NCI-H1048 (cell line): ENCODE results near the gene PFN2.
"Not testable (repeated sequence)": the region's sequence is repeated elsewhere in the genome, so short reads cannot be mapped to it uniquely, and the experiment has no call there.

Source experiments
- DNase-seq: peaks from one replicate; lab custom pipeline; 2025; lab: John Stamatoyannopoulos, UW

Gene PFN2

GRCh38 chr3:149970716-149971402 is at the start of gene PFN2:
TSS of gene PFN2 (minus strand) at chr3:149970895. CDS start at chr3:149970856, 39 bp downstream.
- no peak for DNase-seq

- no peak for DNase-seq
Measured at GRCh38 chr3:150015901-150016300, 45.2 kb upstream of the PFN2 start.

GRCh38 chr3:150014782-150015181 is 44.1 kb upstream of the PFN2 start:
- no peak for DNase-seq

GRCh38 chr3:150013801-150014200 is 43.1 kb upstream of the PFN2 start:
- no peak for DNase-seq

- DNase-seq: no peak
Measured at GRCh38 chr3:150006794-150007193, 36.1 kb upstream of the PFN2 start.

- DNase-seq: no peak
Measured at GRCh38 chr3:150005243-150006112, 34.8 kb upstream of the PFN2 start.

- DNase-seq: no peak
Measured at GRCh38 chr3:150000641-150001040, 29.9 kb upstream of the PFN2 start.

GRCh38 chr3:149999421-149999820 is 28.7 kb upstream of the PFN2 start:
- DNase-seq: no peak

- no peak for DNase-seq
Measured at GRCh38 chr3:149998946-149999345, 28.3 kb upstream of the PFN2 start.

GRCh38 chr3:149992416-149993058 is 21.8 kb upstream of the PFN2 start:
- DNase-seq: no peak

- DNase-seq: no peak
Measured at GRCh38 chr3:149990423-149990948, 19.8 kb upstream of the PFN2 start.

GRCh38 chr3:149989307-149989706 is 18.6 kb upstream of the PFN2 start:
- no peak for DNase-seq

- DNase-seq: no peak
Measured at GRCh38 chr3:149983628-149984027, 12.9 kb upstream of the PFN2 start.

- not testable (repeated sequence) for DNase-seq
Measured at GRCh38 chr3:149983053-149983452, 12.4 kb upstream of the PFN2 start.

GRCh38 chr3:149981979-149982378 is 11.3 kb upstream of the PFN2 start:
- DNase-seq: not testable (repeated sequence)

- DNase-seq: no peak
Measured at GRCh38 chr3:149977386-149977785, 6.7 kb upstream of the PFN2 start.

- DNase-seq: no peak
Measured at GRCh38 chr3:149975919-149976318, 5.2 kb upstream of the PFN2 start.

GRCh38 chr3:149971403-149972075 is 844 bp upstream of the PFN2 start:
- DNase-seq: no peak

- peak; percentile 52 for DNase-seq
Measured at GRCh38 chr3:149969940-149970715, 567 bp downstream of the PFN2 start.

GRCh38 chr3:149969110-149969939 is 1.4 kb downstream of the PFN2 start:
- no peak for DNase-seq
